HFFc6 (cell line): ENCODE measurements around the gene SYNGR2. TPM values are rescaled to one million over a fixed set of nuclear protein-coding genes. Genes with fewer than 3 reads are reported as not detected.

Experiments
- DNase-seq: peaks from one replicate; pipeline ENCODE4 v3.0.0-alpha.2; 2018
- H3K27ac Mint-ChIP-seq: 2 replicates; pipeline ENCODE4 v1.8.0; 2020; ENCODE audit warnings: mild to moderate bottlenecking, mixed read lengths
- H3K27me3 Mint-ChIP-seq: 2 replicates; pipeline ENCODE4 v1.8.0; 2021; ENCODE audit warnings: mild to moderate bottlenecking, moderate library complexity, mixed read lengths; ENCODE audit not compliant: insufficient read depth
- H3K36me3 Mint-ChIP-seq: 2 replicates; pipeline ENCODE4 v1.8.0; 2021; ENCODE audit warnings: low read depth, mixed read lengths
- H3K4me1 Mint-ChIP-seq: 2 replicates; pipeline ENCODE4 v1.8.0; 2020; ENCODE audit warnings: low read depth, mixed read lengths
- H3K4me3 Mint-ChIP-seq: 2 replicates; pipeline ENCODE4 v1.8.0; 2020; ENCODE audit warnings: mild to moderate bottlenecking, moderate library complexity, mixed read lengths
- H3K9me3 Mint-ChIP-seq: 2 replicates; pipeline ENCODE4 v1.8.0; 2020; ENCODE audit warnings: mild to moderate bottlenecking, mixed read lengths
- CTCF ChIP-seq: fragments of 200-600 bp; sonication (generic); IDR thresholded peaks from 2 replicates; pipeline ENCODE4 v1.5.0; 2021; ENCODE audit warnings: antibody characterized with exemption, mild to moderate bottlenecking
- total RNA-seq, 6 experiments: library from RNA; stranded (reverse); fragmentation: NEBNext Ultra II Directional; extraction: Animal tissue kit (Norgen Biotek cat#: 25700); gene quantifications; 2 replicates in 1 of 6; 3 replicates in 5 of 6; pipeline ENCODE4 v1.2.3, GENCODE V29; 2021

SYNGR2 gene
- total RNA-seq, 6 experiments from 2014 or later, result 44.6 to 104 (median 54.7) TPM

- peak; percentile 40 for TF ChIP-seq CTCF
- Mint-ChIP-seq H3K4me1 (peaks cover 21% of the 10 kb centered on the region), H3K9me3 (no peaks in the 10 kb centered on the region), H3K36me3 (peaks cover 10% of the 10 kb centered on the region; the same call in 1 of the 2 replicates), H3K27ac (no peak overlapping the region), H3K27me3 (peaks cover 4% of the 10 kb centered on the region; the same call in 1 of the 2 replicates), H3K4me3 (no peak overlapping the region)
- DNase-seq, result no peak
Observed at GRCh38 chr17:78174870-78175642, 6.7 kb downstream of the SYNGR2 start.

- H3K9me3 Mint-ChIP-seq, result no peaks in the 10 kb centered on the region
- peaks cover 26% of the 10 kb centered on the region for H3K4me1 Mint-ChIP-seq
- no peak for TF ChIP-seq CTCF
- H3K27ac Mint-ChIP-seq, result no peak overlapping the region
- H3K4me3 Mint-ChIP-seq, result no peak overlapping the region
- H3K27me3 Mint-ChIP-seq, result peaks cover 4% of the 10 kb centered on the region; the same call in 1 of the 2 replicates
- DNase-seq, result no peak
- H3K36me3 Mint-ChIP-seq, result peaks cover 15% of the 10 kb centered on the region; the same call in 1 of the 2 replicates
Observed at GRCh38 chr17:78175643-78175981, 7.2 kb downstream of the SYNGR2 start.

GRCh38 chr17:78176548-78177025, 8.2 kb downstream of the SYNGR2 start:
- Mint-ChIP-seq H3K36me3 (peaks cover 16% of the 10 kb centered on the region; the same call in 1 of the 2 replicates), H3K9me3 (no peaks in the 10 kb centered on the region), H3K4me1 (peaks cover 27% of the 10 kb centered on the region), H3K4me3 (no peak overlapping the region), H3K27ac (no peak overlapping the region), H3K27me3 (peaks cover 4% of the 10 kb centered on the region; the same call in 1 of the 2 replicates)
- TF ChIP-seq CTCF, result peak; percentile 94
- DNase-seq, result peak; percentile 22

GRCh38 chr17:78179372-78179771, 11.0 kb downstream of the SYNGR2 start:
- Mint-ChIP-seq H3K27ac (peak overlapping the region; percentile 39), H3K27me3 (0 out of 2 replicates have a peak, but pooled peaks cover 2% of the 10 kb centered on the region), H3K4me3 (no peak overlapping the region), H3K4me1 (peaks cover 22% of the 10 kb centered on the region), H3K9me3 (no peaks in the 10 kb centered on the region), H3K36me3 (peaks cover 16% of the 10 kb centered on the region; the same call in 1 of the 2 replicates)
- no peak for TF ChIP-seq CTCF
- peak; percentile 26 for DNase-seq

- H3K36me3 Mint-ChIP-seq, result peaks cover 20% of the 10 kb centered on the region; the same call in 1 of the 2 replicates
- no peak overlapping the region for H3K27ac Mint-ChIP-seq
- TF ChIP-seq CTCF, result no peak
- H3K27me3 Mint-ChIP-seq, result 0 out of 2 replicates have a peak, but pooled peaks cover 2% of the 10 kb centered on the region
- no peaks in the 10 kb centered on the region for H3K9me3 Mint-ChIP-seq
- no peak overlapping the region for H3K4me3 Mint-ChIP-seq
- no peak for DNase-seq
- peaks cover 29% of the 10 kb centered on the region for H3K4me1 Mint-ChIP-seq
Observed at GRCh38 chr17:78180083-78180482, 11.7 kb downstream of the SYNGR2 start.
